ENCODE data around the gene MCOLN1. TPM values are rescaled to one million over a fixed set of nuclear protein-coding genes. Genes with fewer than 3 reads are reported as not detected.
A peak's percentile ranks its signal among the peaks of the same experiment; 100 is the strongest.

Gene MCOLN1
- total and polyA plus RNA-seq, 12 donors: 10.4 to 34.9 (median 15.1) TPM

DNA sequence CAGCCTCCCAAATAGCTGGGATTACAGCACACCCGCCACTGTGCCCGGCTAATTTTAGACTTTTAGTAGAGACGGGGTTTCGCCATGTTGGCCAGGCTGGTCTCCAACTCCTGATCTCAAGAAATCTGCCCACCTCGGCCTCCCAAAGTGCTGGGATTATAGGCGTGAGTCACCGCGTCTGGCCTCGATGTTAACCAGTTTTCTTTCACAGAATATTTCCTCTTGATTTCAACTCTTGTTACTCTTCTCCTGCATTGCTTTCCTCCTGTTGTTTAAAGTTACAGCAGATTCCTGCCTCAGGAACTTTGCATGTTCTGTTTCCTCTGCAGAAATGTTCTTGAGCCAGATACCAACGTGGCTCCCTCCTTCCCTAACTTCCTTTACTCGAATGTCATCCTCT lies 29.9 kb upstream of the MCOLN1 start:
- no peak for TF ChIP-seq CTCF (IDR thresholded peaks at IDR 0.05)
- H3K4me1 ChIP-seq: peaks cover 0 to 55% (median 22%) of the 10 kb centered on the region in 9 donors
- no peak for DNase-seq
- peak overlapping the region in 2 of 10 donors; percentile 40 to 83 for H3K27ac ChIP-seq
- no peaks in the 10 kb centered on the region for H3K36me3 ChIP-seq
- no peak for ATAC-seq
- intact Hi-C loops (cut with DNase I): no loop called here
- H3K4me3 ChIP-seq: no peak overlapping the region
- no peaks in the 10 kb centered on the region for H3K9me3 ChIP-seq
- 65 to 72% methylated on average over 11 of the region's 11 CpGs for WGBS, 2 donors
- no peaks in the 10 kb centered on the region for H3K27me3 ChIP-seq

GRCh38 chr19:7494416-7495098 lies 27.9 kb upstream of the MCOLN1 start:
- Histone ChIP-seq H3K27ac (peak overlapping the region; percentile 50 to 78 (median 69)), H3K27me3 (peaks cover 0 to 3% (median 0%) of the 10 kb centered on the region in 7 donors), H3K4me3 (no peak overlapping the region), H3K4me1 (peaks cover 0 to 42% (median 11%) of the 10 kb centered on the region in 9 donors), H3K36me3 (no peaks in the 10 kb centered on the region), H3K9me3 (no peaks in the 10 kb centered on the region)
- DNase-seq (peak; percentile 38 to 58), ATAC-seq (peak; percentile 50 to 86 (median 72))
- intact Hi-C loops (cut with DNase I): loop anchor here in 2 of 10 donors (1.0 to 2.0 kb wide), 2 partner anchors 16 to 20 kb away; no protein-coding TSS in a partner anchor
- TF ChIP-seq CTCF (IDR thresholded peaks at IDR 0.05): peak in 4 of 9 donors; percentile 7 to 17 (median 10)
- 34 to 50% methylated on average over 13 of the region's 13 CpGs for WGBS, 2 donors

- H3K4me3 ChIP-seq: no peak overlapping the region
- no peak for DNase-seq
- ATAC-seq: peak in 1 of 8 donors; percentile 32
- intact Hi-C loops (cut with DNase I): no loop called here
- no peaks in the 10 kb centered on the region for H3K36me3 ChIP-seq
- H3K9me3 ChIP-seq: no peaks in the 10 kb centered on the region
- 50 to 54% methylated on average over 7 of the region's 7 CpGs for WGBS, 2 donors
- TF ChIP-seq CTCF (IDR thresholded peaks at IDR 0.05): peak in 6 of 9 donors; percentile 8 to 35 (median 24)
- peaks cover 0 to 31% (median 17%) of the 10 kb centered on the region in 9 donors for H3K4me1 ChIP-seq
- peaks cover 0 to 28% (median 22%) of the 10 kb centered on the region in 7 donors for H3K27me3 ChIP-seq
- H3K27ac ChIP-seq: no peak overlapping the region
These were observed 25.1 kb upstream of the MCOLN1 start for GRCh38 chr19:7497292-7497691.

GRCh38 chr19:7500811-7501450 lies 21.5 kb upstream of the MCOLN1 start:
- peak overlapping the region; percentile 25 to 56 (median 46) for H3K4me3 ChIP-seq
- ATAC-seq (peak in 6 of 8 donors; percentile 42 to 74 (median 62)), DNase-seq (no peak)
- H3K9me3 ChIP-seq: no peaks in the 10 kb centered on the region
- intact Hi-C loops (cut with DNase I): no loop called here
- no peaks in the 10 kb centered on the region for H3K36me3 ChIP-seq
- H3K27me3 ChIP-seq: peaks cover 0 to 65% (median 55%) of the 10 kb centered on the region in 7 donors
- H3K4me1 ChIP-seq: peaks cover 3 to 18% (median 16%) of the 10 kb centered on the region in 9 donors
- 1 to 2% methylated on average over 89 to 93 of the region's 93 CpGs for WGBS, 2 donors
- H3K27ac ChIP-seq: no peak overlapping the region
- peak in 1 of 9 donors; percentile 8 for TF ChIP-seq CTCF (IDR thresholded peaks at IDR 0.05)

Measured in heart right ventricle (tissue), 16 donors.